Sigmoid colon (tissue), 3 donors: ENCODE data around the gene IP6K3.

Experiments
- CTCF ChIP-seq, 4 experiments: fragments of 450-650 bp in 3 of 4; fragments of 200-600 bp in 1 of 4; IDR thresholded peaks; one replicate each; pipeline ENCODE4 v1.5.1; 2016 to 2019; ENCODE audit warnings: antibody characterized with exemption in 4 of 4, mild to moderate bottlenecking in 3 of 4, moderate library complexity in 2 of 4
- POLR2A ChIP-seq, 2 donors: fragments of 450-650 bp; IDR thresholded peaks; one replicate each; pipeline ENCODE4 v1.6.1; 2016; ENCODE audit warnings: antibody characterized with exemption in 2 of 2, mild to moderate bottlenecking in 2 of 2, moderate library complexity in 2 of 2

GRCh38 chr6:33724102-33725023, 22.3 kb downstream of the IP6K3 start:
- no peak for TF ChIP-seq CTCF (IDR thresholded peaks at IDR 0.05)
- no peak for TF ChIP-seq POLR2A (IDR thresholded peaks at IDR 0.05)
